Muscle of leg (tissue), 11 donors: ENCODE measurements around the gene NBL1. TPM values are rescaled to one million over a fixed set of nuclear protein-coding genes. Genes with fewer than 3 reads are reported as not detected.
"Not testable (repeated sequence)": the region's sequence is repeated elsewhere in the genome, so short reads cannot be mapped to it uniquely, and the experiment has no call there.

Experiments
- DNase-seq: peaks from one replicate; pipeline ENCODE4 v3.0.0; 2013
- H3K27ac ChIP-seq: one replicate; pipeline ENCODE4 v1.5.1; 2013; ENCODE audit warnings: mild to moderate bottlenecking, low read length, control low read depth
- H3K27me3 ChIP-seq: one replicate; pipeline ENCODE4 v1.6.1; 2013; ENCODE audit warnings: low read length; ENCODE audit not compliant: control insufficient read depth, insufficient read depth
- H3K36me3 ChIP-seq: one replicate; pipeline ENCODE4 v1.6.1; 2013; ENCODE audit warnings: low read length; ENCODE audit not compliant: control insufficient read depth, insufficient read depth
- H3K4me1 ChIP-seq: one replicate; pipeline ENCODE4 v1.6.1; 2013; ENCODE audit warnings: low read length; ENCODE audit not compliant: control insufficient read depth, insufficient read depth
- H3K4me3 ChIP-seq: one replicate; pipeline ENCODE4 v1.5.1; 2013; ENCODE audit warnings: low read length, control low read depth
- H3K9me3 ChIP-seq: replicated peaks from 2 replicates; pipeline ENCODE4 v1.6.1; 2013; ENCODE audit warnings: low read depth, low read length; ENCODE audit not compliant: control insufficient read depth
- WGBS: methylation state at CpG from one replicate; pipeline ENCODE4 v1.1.5; 2013; ENCODE audit warnings: missing lambda C conversion rate; ENCODE audit not compliant: insufficient coverage; 5-methylcytosine and 5-hydroxymethylcytosine counted together
- polyA plus RNA-seq, 8 donors: library from polyadenylated mRNA; unstranded; fragments of 120-200 nt; gene quantifications; one replicate each; pipeline versions ENCODE4 v1.2.1 to v1.2.3, GENCODE V29; 2013; ENCODE audit warnings: inconsistent platforms in 1 of 8, low replicate concordance in 1 of 8; ENCODE audit not compliant: insufficient read length in 8 of 8, insufficient read depth in 1 of 8
- total RNA-seq: library from RNA; stranded (reverse); fragments of 120-200 nt; gene quantifications from one replicate; pipeline ENCODE4 v1.2.4, GENCODE V29; 2013

The NBL1 gene
- total and polyA plus RNA-seq, 9 donors: 23.8 to 60.6 (median 42.4) TPM

- WGBS: 17% methylated on average over 3 of the region's 3 CpGs
- peaks cover 30% of the 10 kb centered on the region for H3K36me3 ChIP-seq
- H3K4me1 ChIP-seq: peaks cover 16% of the 10 kb centered on the region
- H3K9me3 ChIP-seq: no peaks in the 10 kb centered on the region
- peak; percentile 33 for DNase-seq
- no peak overlapping the region for H3K27ac ChIP-seq
- H3K4me3 ChIP-seq: no peak overlapping the region
- no peaks in the 10 kb centered on the region for H3K27me3 ChIP-seq
Observed at GRCh38 chr1:19620786-19621185, 23.3 kb upstream of the NBL1 start.

- WGBS: no CpG with 5 or more reads among the region's 4 CpGs
- peak overlapping the region; percentile 15 for H3K27ac ChIP-seq
Observed at GRCh38 chr1:19621274-19621950, 22.7 kb upstream of the NBL1 start.

GRCh38 chr1:19622204-19622603, 21.9 kb upstream of the NBL1 start:
- H3K27ac ChIP-seq: no peak overlapping the region
- H3K4me1 ChIP-seq: peaks cover 18% of the 10 kb centered on the region
- peaks cover 37% of the 10 kb centered on the region for H3K36me3 ChIP-seq
- H3K4me3 ChIP-seq: no peak overlapping the region
- WGBS: no CpG with 5 or more reads among the region's 1 CpG
- no peaks in the 10 kb centered on the region for H3K27me3 ChIP-seq
- no peaks in the 10 kb centered on the region for H3K9me3 ChIP-seq
- DNase-seq: no peak

More at GRCh38 chr1:19621274-19621950, 22.7 kb upstream of the NBL1 start:
- DNase-seq: no peak
- Histone ChIP-seq H3K4me1 (peaks cover 18% of the 10 kb centered on the region), H3K4me3 (no peak overlapping the region), H3K9me3 (no peaks in the 10 kb centered on the region), H3K27me3 (no peaks in the 10 kb centered on the region), H3K36me3 (peaks cover 34% of the 10 kb centered on the region)

- peak; percentile 45 for DNase-seq
- peaks cover 18% of the 10 kb centered on the region for H3K4me1 ChIP-seq
- no peaks in the 10 kb centered on the region for H3K27me3 ChIP-seq
- no peak overlapping the region for H3K27ac ChIP-seq
- no peak overlapping the region for H3K4me3 ChIP-seq
- H3K9me3 ChIP-seq: no peaks in the 10 kb centered on the region
- peaks cover 41% of the 10 kb centered on the region for H3K36me3 ChIP-seq
- no CpG with 5 or more reads among the region's 3 CpGs for WGBS
Observed at GRCh38 chr1:19623523-19623922, 20.6 kb upstream of the NBL1 start.

GRCh38 chr1:19625291-19625937, 18.7 kb upstream of the NBL1 start:
- H3K9me3 ChIP-seq: no peaks in the 10 kb centered on the region
- WGBS: 81% methylated on average over 7 of the region's 8 CpGs
- H3K36me3 ChIP-seq: peaks cover 49% of the 10 kb centered on the region
- peaks cover 12% of the 10 kb centered on the region for H3K4me1 ChIP-seq
- H3K27ac ChIP-seq: peak overlapping the region; percentile 35
- DNase-seq: peak; percentile 78
- no peaks in the 10 kb centered on the region for H3K27me3 ChIP-seq
- H3K4me3 ChIP-seq: no peak overlapping the region

GRCh38 chr1:19628879-19629278, 15.2 kb upstream of the NBL1 start:
- H3K27me3 ChIP-seq: no peaks in the 10 kb centered on the region
- 75% methylated on average over 2 of the region's 3 CpGs for WGBS

GRCh38 chr1:19629357-19629756, 14.8 kb upstream of the NBL1 start:
- Histone ChIP-seq H3K4me1 (peaks cover 5% of the 10 kb centered on the region), H3K4me3 (no peak overlapping the region), H3K27ac (no peak overlapping the region), H3K9me3 (no peaks in the 10 kb centered on the region), H3K27me3 (no peaks in the 10 kb centered on the region), H3K36me3 (peaks cover 41% of the 10 kb centered on the region)
- no peak for DNase-seq
- 100% methylated on average over 2 of the region's 4 CpGs for WGBS

More at GRCh38 chr1:19628879-19629278, 15.2 kb upstream of the NBL1 start:
- peaks cover 41% of the 10 kb centered on the region for H3K36me3 ChIP-seq
- H3K9me3 ChIP-seq: no peaks in the 10 kb centered on the region
- no peak overlapping the region for H3K27ac ChIP-seq
- H3K4me3 ChIP-seq: no peak overlapping the region
- DNase-seq: no peak
- peaks cover 5% of the 10 kb centered on the region for H3K4me1 ChIP-seq

GRCh38 chr1:19630192-19630591, 13.9 kb upstream of the NBL1 start:
- not testable (repeated sequence) for H3K9me3 ChIP-seq, H3K4me3 ChIP-seq, H3K27ac ChIP-seq, H3K4me1 ChIP-seq, DNase-seq, H3K27me3 ChIP-seq
- peaks cover 33% of the 10 kb centered on the region for H3K36me3 ChIP-seq
- WGBS: no CpG with 5 or more reads among the region's 1 CpG

GRCh38 chr1:19630720-19631395, 13.3 kb upstream of the NBL1 start:
- no peak overlapping the region for H3K27ac ChIP-seq
- H3K27me3 ChIP-seq: no peaks in the 10 kb centered on the region
- no peak for DNase-seq
- 71% methylated on average over 1 of the region's 6 CpGs for WGBS
- H3K4me1 ChIP-seq: peaks cover 2% of the 10 kb centered on the region
- H3K36me3 ChIP-seq: peaks cover 27% of the 10 kb centered on the region
- no peaks in the 10 kb centered on the region for H3K9me3 ChIP-seq
- no peak overlapping the region for H3K4me3 ChIP-seq

- Histone ChIP-seq H3K4me3 (no peak overlapping the region), H3K9me3 (no peaks in the 10 kb centered on the region), H3K36me3 (peaks cover 14% of the 10 kb centered on the region), H3K27me3 (no peaks in the 10 kb centered on the region), H3K27ac (no peak overlapping the region), H3K4me1 (no peaks in the 10 kb centered on the region)
- no CpG with 5 or more reads among the region's 2 CpGs for WGBS
- no peak for DNase-seq
Observed at GRCh38 chr1:19632211-19632610, 11.9 kb upstream of the NBL1 start.
